ENCODE data around the gene SCRN1.

DNA sequence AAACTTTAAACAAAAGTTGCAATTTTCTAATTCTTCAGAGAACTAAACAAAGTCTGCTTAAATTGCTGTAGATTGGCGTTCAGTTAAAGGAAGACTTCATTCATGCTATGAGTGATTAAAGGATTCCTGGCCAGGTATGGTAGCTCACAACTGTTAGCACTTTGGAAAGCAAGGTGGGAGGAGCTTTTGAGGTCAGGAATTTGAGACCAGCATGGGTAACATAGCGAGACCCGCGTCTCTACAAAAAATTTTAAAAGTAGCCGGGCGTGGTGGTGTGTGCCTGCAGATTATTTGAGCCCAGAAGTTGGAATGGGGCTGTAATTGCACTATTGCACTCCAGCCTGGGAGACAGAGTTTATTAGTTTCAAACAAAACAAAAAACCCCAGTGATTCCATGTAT lies 13.5 kb upstream of the SCRN1 start:
- TF ChIP-seq, protein P1, sequence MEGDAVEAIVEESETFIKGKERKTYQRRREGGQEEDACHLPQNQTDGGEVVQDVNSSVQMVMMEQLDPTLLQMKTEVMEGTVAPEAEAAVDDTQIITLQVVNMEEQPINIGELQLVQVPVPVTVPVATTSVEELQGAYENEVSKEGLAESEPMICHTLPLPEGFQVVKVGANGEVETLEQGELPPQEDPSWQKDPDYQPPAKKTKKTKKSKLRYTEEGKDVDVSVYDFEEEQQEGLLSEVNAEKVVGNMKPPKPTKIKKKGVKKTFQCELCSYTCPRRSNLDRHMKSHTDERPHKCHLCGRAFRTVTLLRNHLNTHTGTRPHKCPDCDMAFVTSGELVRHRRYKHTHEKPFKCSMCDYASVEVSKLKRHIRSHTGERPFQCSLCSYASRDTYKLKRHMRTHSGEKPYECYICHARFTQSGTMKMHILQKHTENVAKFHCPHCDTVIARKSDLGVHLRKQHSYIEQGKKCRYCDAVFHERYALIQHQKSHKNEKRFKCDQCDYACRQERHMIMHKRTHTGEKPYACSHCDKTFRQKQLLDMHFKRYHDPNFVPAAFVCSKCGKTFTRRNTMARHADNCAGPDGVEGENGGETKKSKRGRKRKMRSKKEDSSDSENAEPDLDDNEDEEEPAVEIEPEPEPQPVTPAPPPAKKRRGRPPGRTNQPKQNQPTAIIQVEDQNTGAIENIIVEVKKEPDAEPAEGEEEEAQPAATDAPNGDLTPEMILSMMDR (IDR thresholded peaks at IDR 0.05 in 4 of 5, conservative IDR thresholded peaks at IDR 0.05 in 1 of 5) = no peak
- no peak for TF ChIP-seq POLR2A (IDR thresholded peaks at IDR 0.05)
